Mesothelial cell of epicardium (in vitro differentiated cells): ENCODE results near the gene ATP9A. TPM values are rescaled to one million over a fixed set of nuclear protein-coding genes. Genes with fewer than 3 reads are reported as not detected.

Experiments
- DNase-seq, 2 experiments: peaks; one replicate each; pipeline ENCODE4 v3.0.0; 2021; ENCODE audit warnings: low spot score in 2 of 2; ENCODE audit not compliant: unreplicated experiment in 2 of 2
- H3K27ac Mint-ChIP-seq: 2 replicates; pipeline ENCODE4 v1.8.0; 2021; ENCODE audit warnings: mixed read lengths
- H3K27me3 Mint-ChIP-seq: 2 replicates; pipeline ENCODE4 v1.8.0; 2021; ENCODE audit warnings: low read depth, mixed read lengths
- H3K36me3 Mint-ChIP-seq: 2 replicates; pipeline ENCODE4 v1.8.0; 2021; ENCODE audit warnings: mixed read lengths
- H3K4me1 Mint-ChIP-seq: 2 replicates; pipeline ENCODE4 v1.8.0; 2021; ENCODE audit warnings: mixed read lengths
- H3K4me3 Mint-ChIP-seq: 2 replicates; pipeline ENCODE4 v1.8.0; 2021; ENCODE audit warnings: mild to moderate bottlenecking, moderate library complexity, mixed read lengths
- H3K9me3 Mint-ChIP-seq: 2 replicates; pipeline ENCODE4 v1.8.0; 2021; ENCODE audit warnings: mixed read lengths
- CTCF ChIP-seq: fragments of 200-600 bp; sonication (generic); IDR thresholded peaks from one replicate; pipeline ENCODE4 v1.5.0; 2021; ENCODE audit warnings: antibody characterized with exemption; ENCODE audit not compliant: unreplicated experiment
- total RNA-seq: library from RNA; stranded (reverse); gene quantifications from 3 replicates; pipeline ENCODE4 v1.2.1, GENCODE V29; 2021

The ATP9A gene
- total RNA-seq, 1 donor from 2014 or later: 80.0 TPM

GRCh38 chr20:51631011-51631950, 136.9 kb downstream of the ATP9A start:
- peak overlapping the region; percentile 97 for H3K27ac Mint-ChIP-seq
- peak overlapping the region; percentile 17 for H3K4me3 Mint-ChIP-seq

GRCh38 chr20:51629399-51630058, 138.7 kb downstream of the ATP9A start:
- peaks cover 36% of the 10 kb centered on the region for H3K36me3 Mint-ChIP-seq
- no peaks in the 10 kb centered on the region for H3K27me3 Mint-ChIP-seq
- no peak overlapping the region for H3K4me3 Mint-ChIP-seq
- peak overlapping the region; percentile 88 for H3K27ac Mint-ChIP-seq
- no peak for DNase-seq
- H3K9me3 Mint-ChIP-seq: no peaks in the 10 kb centered on the region
- H3K4me1 Mint-ChIP-seq: peaks cover 40% of the 10 kb centered on the region
- no peak for TF ChIP-seq CTCF

More at GRCh38 chr20:51631011-51631950, 136.9 kb downstream of the ATP9A start:
- no peak for TF ChIP-seq CTCF
- peak in 1 of 2 experiments; percentile 62 for DNase-seq
- Mint-ChIP-seq H3K9me3 (no peaks in the 10 kb centered on the region), H3K4me1 (peaks cover 35% of the 10 kb centered on the region), H3K36me3 (peaks cover 33% of the 10 kb centered on the region), H3K27me3 (no peaks in the 10 kb centered on the region)

GRCh38 chr20:51628533-51629398, 139.4 kb downstream of the ATP9A start:
- Mint-ChIP-seq H3K9me3 (no peaks in the 10 kb centered on the region), H3K27ac (peak overlapping the region; percentile 88), H3K27me3 (no peaks in the 10 kb centered on the region), H3K4me1 (peaks cover 39% of the 10 kb centered on the region), H3K4me3 (no peak overlapping the region), H3K36me3 (peaks cover 40% of the 10 kb centered on the region)
- no peak for DNase-seq
- no peak for TF ChIP-seq CTCF

- TF ChIP-seq CTCF: no peak
- no peak for DNase-seq
- H3K9me3 Mint-ChIP-seq: no peaks in the 10 kb centered on the region
- peaks cover 44% of the 10 kb centered on the region for H3K36me3 Mint-ChIP-seq
- no peaks in the 10 kb centered on the region for H3K27me3 Mint-ChIP-seq
- peak overlapping the region; percentile 16 for H3K27ac Mint-ChIP-seq
- peaks cover 34% of the 10 kb centered on the region for H3K4me1 Mint-ChIP-seq
- H3K4me3 Mint-ChIP-seq: no peak overlapping the region
These were observed 140.6 kb downstream of the ATP9A start for GRCh38 chr20:51627586-51627985.

- Mint-ChIP-seq H3K36me3 (peaks cover 49% of the 10 kb centered on the region), H3K4me1 (peaks cover 17% of the 10 kb centered on the region), H3K27ac (no peak overlapping the region), H3K4me3 (no peak overlapping the region), H3K9me3 (no peaks in the 10 kb centered on the region), H3K27me3 (no peaks in the 10 kb centered on the region)
- no peak for TF ChIP-seq CTCF
- DNase-seq: no peak
These were observed 143.1 kb downstream of the ATP9A start for GRCh38 chr20:51625105-51625504.
